ENCODE results near the gene FAM193B. TPM values are rescaled to one million over a fixed set of nuclear protein-coding genes. Genes with fewer than 3 reads are reported as not detected.

FAM193B gene
- total and polyA plus RNA-seq, 9 of the 15 experiments (the other 6 are each of a cell fraction or from before 2014, with no cell fraction given): 4.4 to 76.4 (median 37.3) TPM

DNA sequence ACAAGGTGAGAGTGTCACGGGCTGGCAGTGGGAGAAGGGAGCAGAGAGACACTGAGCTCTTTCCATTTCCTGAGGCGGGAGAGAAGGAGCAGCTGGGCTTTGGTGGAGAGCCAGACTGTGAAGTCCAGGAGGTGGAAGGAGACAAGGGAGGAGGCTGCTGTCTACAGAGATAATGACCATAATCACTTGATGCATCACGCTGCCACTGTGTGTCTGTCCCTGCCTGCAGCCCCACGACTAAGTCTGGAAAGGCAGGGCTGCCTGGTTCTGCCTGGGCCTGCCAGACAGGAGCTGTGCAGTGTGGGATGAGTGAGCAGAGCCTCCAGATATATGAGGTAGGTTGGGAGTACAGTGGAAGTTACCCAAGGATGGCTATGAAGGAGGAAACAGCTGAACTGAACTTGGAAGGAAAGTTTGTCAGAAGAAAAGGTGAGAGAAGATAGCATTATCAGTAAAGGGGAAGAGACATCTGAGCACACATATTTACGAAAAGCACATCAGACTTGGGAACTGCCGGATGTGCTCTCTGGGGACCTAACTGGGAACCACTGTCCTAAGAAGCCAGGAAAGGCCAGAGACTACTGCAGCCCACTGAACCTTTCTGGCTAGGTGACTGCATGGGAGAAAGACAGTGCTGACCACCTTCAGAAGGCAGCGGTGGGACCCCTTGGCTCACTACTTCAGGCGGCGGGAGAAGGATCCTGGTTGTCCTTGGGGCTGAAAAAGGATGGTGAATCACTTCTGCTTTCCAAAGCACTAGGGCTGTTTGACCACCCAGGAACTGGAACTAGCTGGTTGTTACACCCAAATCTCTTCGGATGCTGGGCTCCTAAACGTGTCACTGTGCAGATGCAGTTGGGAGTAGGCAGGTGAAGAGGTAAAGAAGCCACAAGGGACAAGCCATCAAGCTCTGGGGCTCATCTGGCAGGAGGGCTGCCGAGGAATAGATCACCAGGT is 24.8 kb downstream of the FAM193B start (continued):
- TF ChIP-seq, protein P1, sequence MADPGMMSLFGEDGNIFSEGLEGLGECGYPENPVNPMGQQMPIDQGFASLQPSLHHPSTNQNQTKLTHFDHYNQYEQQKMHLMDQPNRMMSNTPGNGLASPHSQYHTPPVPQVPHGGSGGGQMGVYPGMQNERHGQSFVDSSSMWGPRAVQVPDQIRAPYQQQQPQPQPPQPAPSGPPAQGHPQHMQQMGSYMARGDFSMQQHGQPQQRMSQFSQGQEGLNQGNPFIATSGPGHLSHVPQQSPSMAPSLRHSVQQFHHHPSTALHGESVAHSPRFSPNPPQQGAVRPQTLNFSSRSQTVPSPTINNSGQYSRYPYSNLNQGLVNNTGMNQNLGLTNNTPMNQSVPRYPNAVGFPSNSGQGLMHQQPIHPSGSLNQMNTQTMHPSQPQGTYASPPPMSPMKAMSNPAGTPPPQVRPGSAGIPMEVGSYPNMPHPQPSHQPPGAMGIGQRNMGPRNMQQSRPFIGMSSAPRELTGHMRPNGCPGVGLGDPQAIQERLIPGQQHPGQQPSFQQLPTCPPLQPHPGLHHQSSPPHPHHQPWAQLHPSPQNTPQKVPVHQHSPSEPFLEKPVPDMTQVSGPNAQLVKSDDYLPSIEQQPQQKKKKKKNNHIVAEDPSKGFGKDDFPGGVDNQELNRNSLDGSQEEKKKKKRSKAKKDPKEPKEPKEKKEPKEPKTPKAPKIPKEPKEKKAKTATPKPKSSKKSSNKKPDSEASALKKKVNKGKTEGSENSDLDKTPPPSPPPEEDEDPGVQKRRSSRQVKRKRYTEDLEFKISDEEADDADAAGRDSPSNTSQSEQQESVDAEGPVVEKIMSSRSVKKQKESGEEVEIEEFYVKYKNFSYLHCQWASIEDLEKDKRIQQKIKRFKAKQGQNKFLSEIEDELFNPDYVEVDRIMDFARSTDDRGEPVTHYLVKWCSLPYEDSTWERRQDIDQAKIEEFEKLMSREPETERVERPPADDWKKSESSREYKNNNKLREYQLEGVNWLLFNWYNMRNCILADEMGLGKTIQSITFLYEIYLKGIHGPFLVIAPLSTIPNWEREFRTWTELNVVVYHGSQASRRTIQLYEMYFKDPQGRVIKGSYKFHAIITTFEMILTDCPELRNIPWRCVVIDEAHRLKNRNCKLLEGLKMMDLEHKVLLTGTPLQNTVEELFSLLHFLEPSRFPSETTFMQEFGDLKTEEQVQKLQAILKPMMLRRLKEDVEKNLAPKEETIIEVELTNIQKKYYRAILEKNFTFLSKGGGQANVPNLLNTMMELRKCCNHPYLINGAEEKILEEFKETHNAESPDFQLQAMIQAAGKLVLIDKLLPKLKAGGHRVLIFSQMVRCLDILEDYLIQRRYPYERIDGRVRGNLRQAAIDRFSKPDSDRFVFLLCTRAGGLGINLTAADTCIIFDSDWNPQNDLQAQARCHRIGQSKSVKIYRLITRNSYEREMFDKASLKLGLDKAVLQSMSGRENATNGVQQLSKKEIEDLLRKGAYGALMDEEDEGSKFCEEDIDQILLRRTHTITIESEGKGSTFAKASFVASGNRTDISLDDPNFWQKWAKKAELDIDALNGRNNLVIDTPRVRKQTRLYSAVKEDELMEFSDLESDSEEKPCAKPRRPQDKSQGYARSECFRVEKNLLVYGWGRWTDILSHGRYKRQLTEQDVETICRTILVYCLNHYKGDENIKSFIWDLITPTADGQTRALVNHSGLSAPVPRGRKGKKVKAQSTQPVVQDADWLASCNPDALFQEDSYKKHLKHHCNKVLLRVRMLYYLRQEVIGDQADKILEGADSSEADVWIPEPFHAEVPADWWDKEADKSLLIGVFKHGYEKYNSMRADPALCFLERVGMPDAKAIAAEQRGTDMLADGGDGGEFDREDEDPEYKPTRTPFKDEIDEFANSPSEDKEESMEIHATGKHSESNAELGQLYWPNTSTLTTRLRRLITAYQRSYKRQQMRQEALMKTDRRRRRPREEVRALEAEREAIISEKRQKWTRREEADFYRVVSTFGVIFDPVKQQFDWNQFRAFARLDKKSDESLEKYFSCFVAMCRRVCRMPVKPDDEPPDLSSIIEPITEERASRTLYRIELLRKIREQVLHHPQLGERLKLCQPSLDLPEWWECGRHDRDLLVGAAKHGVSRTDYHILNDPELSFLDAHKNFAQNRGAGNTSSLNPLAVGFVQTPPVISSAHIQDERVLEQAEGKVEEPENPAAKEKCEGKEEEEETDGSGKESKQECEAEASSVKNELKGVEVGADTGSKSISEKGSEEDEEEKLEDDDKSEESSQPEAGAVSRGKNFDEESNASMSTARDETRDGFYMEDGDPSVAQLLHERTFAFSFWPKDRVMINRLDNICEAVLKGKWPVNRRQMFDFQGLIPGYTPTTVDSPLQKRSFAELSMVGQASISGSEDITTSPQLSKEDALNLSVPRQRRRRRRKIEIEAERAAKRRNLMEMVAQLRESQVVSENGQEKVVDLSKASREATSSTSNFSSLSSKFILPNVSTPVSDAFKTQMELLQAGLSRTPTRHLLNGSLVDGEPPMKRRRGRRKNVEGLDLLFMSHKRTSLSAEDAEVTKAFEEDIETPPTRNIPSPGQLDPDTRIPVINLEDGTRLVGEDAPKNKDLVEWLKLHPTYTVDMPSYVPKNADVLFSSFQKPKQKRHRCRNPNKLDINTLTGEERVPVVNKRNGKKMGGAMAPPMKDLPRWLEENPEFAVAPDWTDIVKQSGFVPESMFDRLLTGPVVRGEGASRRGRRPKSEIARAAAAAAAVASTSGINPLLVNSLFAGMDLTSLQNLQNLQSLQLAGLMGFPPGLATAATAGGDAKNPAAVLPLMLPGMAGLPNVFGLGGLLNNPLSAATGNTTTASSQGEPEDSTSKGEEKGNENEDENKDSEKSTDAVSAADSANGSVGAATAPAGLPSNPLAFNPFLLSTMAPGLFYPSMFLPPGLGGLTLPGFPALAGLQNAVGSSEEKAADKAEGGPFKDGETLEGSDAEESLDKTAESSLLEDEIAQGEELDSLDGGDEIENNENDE (IDR thresholded peaks at IDR 0.05; ENCODE audit: low read depth, low read length): no peak

All from K562 (cell line).